OCI-LY1 (cell line): ENCODE data around the gene NBPF3.

ENCODE experiments used
- EZH2 ChIP-seq: fragments of 200-600 bp; sonication (generic), shearing (Covaris generic); IDR thresholded peaks from 2 replicates; pipeline ENCODE4 v1.8.0; 2017; ENCODE audit warnings: borderline replicate concordance, mixed run types, mild to moderate bottlenecking, antibody characterized with exemption, low read length, moderate library complexity, mixed read lengths
- TF ChIP-seq, protein P1 (sequence below): fragments of 200-600 bp; sonication (generic), shearing (Covaris generic); IDR thresholded peaks from 2 replicates; pipeline ENCODE4 v1.5.1; 2017; ENCODE audit warnings: mild to moderate bottlenecking, antibody characterized with exemption, low read length, moderate library complexity, mixed read lengths

DNA sequence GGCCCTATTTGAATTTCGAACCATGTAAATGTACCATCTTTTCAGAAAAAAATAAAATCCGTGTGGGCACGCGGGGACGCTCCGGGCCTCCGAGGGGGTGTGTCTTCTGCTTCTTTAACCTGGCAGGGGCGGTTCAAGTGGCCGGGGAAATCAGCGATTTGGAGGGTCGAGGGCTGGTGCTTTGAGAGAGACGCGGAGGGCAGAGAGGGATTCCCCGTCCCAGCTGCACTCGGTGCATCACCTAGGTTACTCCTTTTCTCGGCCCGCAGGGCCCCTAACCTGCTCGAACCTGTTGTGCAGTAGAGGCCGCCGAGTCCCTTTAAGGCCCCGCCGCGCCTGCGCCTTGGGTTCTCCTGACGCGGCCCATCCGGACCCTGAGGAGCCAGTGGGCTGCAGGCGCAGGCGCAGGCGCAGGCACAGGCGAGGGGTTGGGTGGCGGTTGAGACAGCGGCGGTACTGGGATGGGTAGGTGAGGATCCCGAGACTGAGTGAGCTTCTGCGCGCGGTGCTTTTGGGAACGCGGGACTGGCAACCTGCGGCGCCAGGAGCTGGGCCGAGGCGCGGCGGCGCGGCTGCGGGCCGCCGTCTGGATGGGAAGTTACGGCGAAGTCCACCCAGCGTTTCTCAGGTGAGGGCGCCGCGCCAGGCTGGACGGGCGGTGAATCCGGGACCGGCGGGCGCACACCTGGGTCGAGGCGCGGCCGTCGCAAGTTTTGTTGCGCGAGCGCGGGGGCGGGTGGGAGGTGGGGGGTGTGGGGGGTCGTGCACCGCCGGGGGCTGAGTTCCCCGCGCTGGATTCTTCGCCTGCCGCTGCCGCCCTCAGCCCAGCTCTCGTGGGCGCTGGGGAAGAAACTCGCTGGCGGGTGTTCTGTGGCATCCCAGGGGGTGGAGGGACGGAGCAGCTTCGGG is at the start of gene NBPF3:
- TF ChIP-seq, protein P1, sequence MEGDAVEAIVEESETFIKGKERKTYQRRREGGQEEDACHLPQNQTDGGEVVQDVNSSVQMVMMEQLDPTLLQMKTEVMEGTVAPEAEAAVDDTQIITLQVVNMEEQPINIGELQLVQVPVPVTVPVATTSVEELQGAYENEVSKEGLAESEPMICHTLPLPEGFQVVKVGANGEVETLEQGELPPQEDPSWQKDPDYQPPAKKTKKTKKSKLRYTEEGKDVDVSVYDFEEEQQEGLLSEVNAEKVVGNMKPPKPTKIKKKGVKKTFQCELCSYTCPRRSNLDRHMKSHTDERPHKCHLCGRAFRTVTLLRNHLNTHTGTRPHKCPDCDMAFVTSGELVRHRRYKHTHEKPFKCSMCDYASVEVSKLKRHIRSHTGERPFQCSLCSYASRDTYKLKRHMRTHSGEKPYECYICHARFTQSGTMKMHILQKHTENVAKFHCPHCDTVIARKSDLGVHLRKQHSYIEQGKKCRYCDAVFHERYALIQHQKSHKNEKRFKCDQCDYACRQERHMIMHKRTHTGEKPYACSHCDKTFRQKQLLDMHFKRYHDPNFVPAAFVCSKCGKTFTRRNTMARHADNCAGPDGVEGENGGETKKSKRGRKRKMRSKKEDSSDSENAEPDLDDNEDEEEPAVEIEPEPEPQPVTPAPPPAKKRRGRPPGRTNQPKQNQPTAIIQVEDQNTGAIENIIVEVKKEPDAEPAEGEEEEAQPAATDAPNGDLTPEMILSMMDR, result no peak
- no peak for TF ChIP-seq EZH2
